ENCODE results near the gene PRMT1. TPM values are rescaled to one million over a fixed set of nuclear protein-coding genes. Genes with fewer than 3 reads are reported as not detected.

PRMT1 gene
- total and polyA plus RNA-seq, 9 of the 15 experiments (the other 6 are each of a cell fraction or from before 2014, with no cell fraction given) = 13.3 to 464 (median 326) TPM

GRCh38 chr19:49676136-49676783 is 811 bp upstream of the PRMT1 start (continued):
- TF ChIP-seq TSC22D4 (tag; IDR thresholded peaks at IDR 0.05) = no peak
- no peak for TF ChIP-seq ZNF23 (CRISPR knock-in tag; IDR thresholded peaks at IDR 0.05)
- no peak for TF ChIP-seq MEF2D (tag; conservative IDR thresholded peaks at IDR 0.05; ENCODE audit: low read depth)
- TF ChIP-seq DNMT1 (IDR thresholded peaks at IDR 0.05) = no peak
- no peak for TF ChIP-seq SNIP1 (IDR thresholded peaks at IDR 0.05; ENCODE audit: low read depth)
- TF ChIP-seq HEY1 (CRISPR knock-in tag; IDR thresholded peaks at IDR 0.05; ENCODE audit: borderline replicate concordance) = no peak
- no peak for TF ChIP-seq ZNF354B (CRISPR knock-in tag; IDR thresholded peaks at IDR 0.05)
- peak; percentile 97; the same call in 1 of the 2 replicates for TF ChIP-seq SP1 (CRISPR knock-in tag; IDR thresholded peaks at IDR 0.05)
- TF ChIP-seq ATF6 (CRISPR knock-in tag; IDR thresholded peaks at IDR 0.05) = no peak
- no peak for TF ChIP-seq ZNF212 (CRISPR knock-in tag; IDR thresholded peaks at IDR 0.05)
- TF ChIP-seq CAMTA2 (CRISPR knock-in tag; conservative IDR thresholded peaks at IDR 0.05) = no peak
- TF ChIP-seq ZNF398 (CRISPR knock-in tag; IDR thresholded peaks at IDR 0.05) = no peak
- TF ChIP-seq FOXP4 (CRISPR knock-in tag; IDR thresholded peaks at IDR 0.05; ENCODE audit: borderline replicate concordance) = no peak
- no peak for TF ChIP-seq ZEB2 (IDR thresholded peaks at IDR 0.05)
- no peak for TF ChIP-seq WHSC1 (IDR thresholded peaks at IDR 0.05; ENCODE audit: low read length)
- peak; percentile 99 for TF ChIP-seq BCOR (IDR thresholded peaks at IDR 0.05)
- peak; percentile 45 for TF ChIP-seq SP2 (IDR thresholded peaks at IDR 0.05; ENCODE audit: extremely low read depth, low read depth, low read length, poor library complexity, severe bottlenecking)
- TF ChIP-seq EP300 (IDR thresholded peaks at IDR 0.05; ENCODE audit: low read length) = no peak
- peak; percentile 98 for TF ChIP-seq TOE1 (IDR thresholded peaks at IDR 0.05; ENCODE audit: borderline replicate concordance)
- TF ChIP-seq TOE1 (CRISPR knock-in tag; IDR thresholded peaks at IDR 0.05; ENCODE audit: borderline replicate concordance, low read depth) = no peak
- no peak for TF ChIP-seq NFYB (IDR thresholded peaks at IDR 0.05; ENCODE audit: extremely low read depth, insufficient read length)
- TF ChIP-seq IFI16 (CRISPR knock-in tag; IDR thresholded peaks at IDR 0.05) = no peak
- TF ChIP-seq THRAP3 (IDR thresholded peaks at IDR 0.05; ENCODE audit: borderline replicate concordance) = no peak
- no peak for TF ChIP-seq U2AF2 (optimal IDR thresholded peaks at IDR 0.05; ENCODE audit: low read depth, low read length)
- no peak for TF ChIP-seq DLX4 (CRISPR knock-in tag; IDR thresholded peaks at IDR 0.05)
